ENCODE measurements around the gene RAB25.

RAB25 gene

DNA sequence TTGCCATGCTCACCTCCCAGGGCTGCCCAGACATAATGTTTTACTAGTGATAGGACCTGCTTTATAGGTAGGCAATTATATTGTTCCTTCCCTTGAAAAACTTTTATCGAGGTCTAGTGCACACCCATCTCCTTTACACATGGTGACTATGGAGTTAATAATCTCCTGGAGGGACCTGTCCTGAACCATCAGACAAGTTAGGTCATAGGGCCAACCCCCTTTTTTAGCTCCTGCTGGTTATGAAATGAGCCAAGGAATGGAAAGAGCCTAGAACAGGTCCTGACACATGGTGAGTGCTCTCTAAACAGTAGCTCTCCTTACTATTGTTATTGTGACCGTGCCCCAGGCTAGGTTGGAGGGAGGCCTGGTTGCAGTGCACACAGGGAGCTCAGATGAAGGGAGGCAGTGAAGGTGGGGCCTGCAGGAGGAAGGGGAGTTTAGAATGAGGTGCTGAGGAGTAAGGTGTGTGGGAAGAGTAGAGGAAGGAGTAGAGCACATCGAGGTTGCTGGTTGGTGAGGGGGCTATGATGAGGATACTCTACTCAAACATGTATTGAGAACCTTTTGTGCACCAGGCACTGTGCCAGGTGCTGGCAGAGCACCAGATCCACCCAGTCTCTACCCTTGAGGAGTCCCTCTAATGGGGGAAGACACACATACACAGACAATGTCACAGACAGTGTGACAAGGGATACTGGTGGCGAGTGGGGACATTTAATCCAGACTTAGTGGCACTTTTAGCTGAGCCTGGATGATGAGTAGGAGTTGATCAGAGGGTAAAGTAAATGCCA, 39.4 kb downstream of the RAB25 start:
- H2AFZ ChIP-seq (ENCODE audit: low read depth, low read length, severe bottlenecking): no peak overlapping the region
- no peaks in the 10 kb centered on the region for H3K36me3 ChIP-seq (ENCODE audit: low read length)
- H3K79me2 ChIP-seq (ENCODE audit: insufficient read depth, low read length): no peaks in the 10 kb centered on the region
- H3K4me3 ChIP-seq (ENCODE audit: insufficient read depth, low read length, poor library complexity, severe bottlenecking): no peak overlapping the region
- no peaks in the 10 kb centered on the region for H3K9me3 ChIP-seq (ENCODE audit: insufficient read depth, low read length)
- H3K27ac ChIP-seq (ENCODE audit: low read depth, low read length): no peak overlapping the region
- H3F3A ChIP-seq (ENCODE audit: insufficient read depth): no peaks in the 10 kb centered on the region
- H3K9me2 ChIP-seq (replicated peaks; ENCODE audit: insufficient read depth, low read length): no peaks in the 10 kb centered on the region
- no peaks in the 10 kb centered on the region for H3K27me3 ChIP-seq (ENCODE audit: low read length)
- no peak overlapping the region for H3K4me2 ChIP-seq (ENCODE audit: low read depth, low read length, poor library complexity, severe bottlenecking)
- TF ChIP-seq EZH2phosphoT487 (conservative IDR thresholded peaks at IDR 0.05; ENCODE audit: low read length): no peak
- no peak for TF ChIP-seq CTCF (IDR thresholded peaks at IDR 0.05; ENCODE audit: insufficient read depth, low read length, poor library complexity, severe bottlenecking)
- H4K20me1 ChIP-seq (ENCODE audit: low read depth, low read length): no peaks in the 10 kb centered on the region
- H3K9ac ChIP-seq (ENCODE audit: low read length): no peak overlapping the region

DNA sequence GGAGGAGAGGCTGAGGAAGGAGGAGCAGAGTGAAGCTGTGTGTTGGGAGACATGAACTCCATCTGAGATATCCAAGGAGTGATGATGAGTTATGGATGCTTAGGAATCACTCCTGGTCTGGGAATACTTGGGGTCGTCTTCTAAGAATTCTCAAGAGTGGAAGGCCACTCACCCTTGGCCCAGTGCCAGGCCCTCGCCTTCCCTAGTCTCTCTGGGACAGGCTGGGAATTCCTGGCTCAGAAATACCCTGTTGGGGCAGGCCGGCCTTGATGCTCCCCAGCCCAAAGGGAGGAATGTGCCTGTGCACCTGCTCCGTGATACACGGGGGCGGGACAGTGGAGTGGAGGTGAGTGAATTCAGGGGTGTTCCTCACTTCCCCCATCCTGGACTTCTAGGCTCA, 40.9 kb downstream of the RAB25 start:
- TF ChIP-seq EZH2phosphoT487 (conservative IDR thresholded peaks at IDR 0.05; ENCODE audit: low read length): no peak
- TF ChIP-seq CTCF (IDR thresholded peaks at IDR 0.05; ENCODE audit: insufficient read depth, low read length, poor library complexity, severe bottlenecking): no peak
- no peak overlapping the region for H3K4me2 ChIP-seq (ENCODE audit: low read depth, low read length, poor library complexity, severe bottlenecking)
- H3K79me2 ChIP-seq (ENCODE audit: insufficient read depth, low read length): no peaks in the 10 kb centered on the region
- no peaks in the 10 kb centered on the region for H3K9me3 ChIP-seq (ENCODE audit: insufficient read depth, low read length)
- peaks cover 7% of the 10 kb centered on the region; the same call in 1 of the 2 replicates for H3F3A ChIP-seq (ENCODE audit: insufficient read depth)
- no peaks in the 10 kb centered on the region for H4K20me1 ChIP-seq (ENCODE audit: low read depth, low read length)
- no peaks in the 10 kb centered on the region for H3K36me3 ChIP-seq (ENCODE audit: low read length)
- H3K4me3 ChIP-seq (ENCODE audit: insufficient read depth, low read length, poor library complexity, severe bottlenecking): no peak overlapping the region
- H3K27ac ChIP-seq (ENCODE audit: low read depth, low read length): no peak overlapping the region
- no peaks in the 10 kb centered on the region for H3K27me3 ChIP-seq (ENCODE audit: low read length)
- no peaks in the 10 kb centered on the region for H3K9me2 ChIP-seq (replicated peaks; ENCODE audit: insufficient read depth, low read length)
- no peak overlapping the region for H3K9ac ChIP-seq (ENCODE audit: low read length)
- no peak overlapping the region for H2AFZ ChIP-seq (ENCODE audit: low read depth, low read length, severe bottlenecking)

GRCh38 chr1:156102633-156103511, 41.9 kb downstream of the RAB25 start:
- no peak overlapping the region for H2AFZ ChIP-seq (ENCODE audit: low read depth, low read length, severe bottlenecking)
- no peak overlapping the region for H3K4me2 ChIP-seq (ENCODE audit: low read depth, low read length, poor library complexity, severe bottlenecking)
- no peaks in the 10 kb centered on the region for H3K36me3 ChIP-seq (ENCODE audit: low read length)
- no peak overlapping the region for H3K4me3 ChIP-seq (ENCODE audit: insufficient read depth, low read length, poor library complexity, severe bottlenecking)
- no peaks in the 10 kb centered on the region for H3K27me3 ChIP-seq (ENCODE audit: low read length)
- no peaks in the 10 kb centered on the region for H3K79me2 ChIP-seq (ENCODE audit: insufficient read depth, low read length)
- peaks cover 11% of the 10 kb centered on the region; the same call in 1 of the 2 replicates for H3F3A ChIP-seq (ENCODE audit: insufficient read depth)
- TF ChIP-seq CTCF (IDR thresholded peaks at IDR 0.05; ENCODE audit: insufficient read depth, low read length, poor library complexity, severe bottlenecking) (no peak), EZH2phosphoT487 (conservative IDR thresholded peaks at IDR 0.05; ENCODE audit: low read length) (no peak)
- no peaks in the 10 kb centered on the region for H4K20me1 ChIP-seq (ENCODE audit: low read depth, low read length)
- no peaks in the 10 kb centered on the region for H3K9me3 ChIP-seq (ENCODE audit: insufficient read depth, low read length)
- H3K9me2 ChIP-seq (replicated peaks; ENCODE audit: insufficient read depth, low read length): no peaks in the 10 kb centered on the region
- H3K27ac ChIP-seq (ENCODE audit: low read depth, low read length): no peak overlapping the region
- no peak overlapping the region for H3K9ac ChIP-seq (ENCODE audit: low read length)
